Measurements from ENCODE around the gene CHCHD3. TPM values are rescaled to one million over a fixed set of nuclear protein-coding genes. Genes with fewer than 3 reads are reported as not detected.
"Not testable (repeated sequence)": the region's sequence is repeated elsewhere in the genome, so short reads cannot be mapped to it uniquely, and the experiment has no call there.

The CHCHD3 gene
- total and polyA plus RNA-seq, 9 of the 15 experiments (the other 6 are each of a cell fraction or from before 2014, with no cell fraction given), result 66.2 to 279 (median 204) TPM

DNA sequence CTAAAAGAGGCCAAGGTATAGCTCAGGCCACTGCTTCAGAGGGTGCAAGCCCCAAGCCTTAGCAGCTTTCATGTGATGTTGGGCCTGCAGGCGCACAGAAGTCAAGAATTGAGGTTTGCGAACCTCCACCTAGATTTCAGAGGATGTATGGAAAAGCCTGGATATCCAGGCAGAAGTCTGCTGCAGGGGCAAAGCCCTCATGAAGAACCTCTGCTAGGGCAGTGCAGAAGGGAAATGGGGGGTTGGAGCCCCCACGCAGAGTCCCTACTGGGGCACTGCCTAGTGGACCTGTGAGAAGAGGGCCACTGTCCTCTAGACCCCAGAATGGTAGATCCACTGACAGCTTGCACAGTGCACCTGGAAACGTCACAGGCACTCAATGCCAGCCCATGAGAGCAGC is 189.1 kb downstream of the CHCHD3 start:
- H3K4me2 ChIP-seq (ENCODE audit: insufficient read depth, low read length); in situ Hi-C loops (cut with MboI); H3K4me1 ChIP-seq (replicated peaks in 1 of 2; ENCODE audit: control insufficient read depth in 2 of 2, insufficient read depth in 2 of 2, low read length in 2 of 2); H3K9me1 ChIP-seq (ENCODE audit: control insufficient read depth, insufficient read depth, low read length); CTCF ChIA-PET (ENCODE audit: low intra/inter-chr PET ratio); H2AFZ ChIP-seq (ENCODE audit: low read depth, low read length); FAIRE-seq; BruUV-seq (replicated peaks); H3K27me3 ChIP-seq (ENCODE audit: control insufficient read depth in 2 of 2, insufficient read depth in 2 of 2, low read length in 2 of 2); ATAC-seq; H3K4me3 ChIP-seq; H3K9ac ChIP-seq (ENCODE audit: insufficient read depth in 1 of 2, low read depth in 2 of 2, low read length in 2 of 2); DNase-seq (ENCODE audit: extremely low read depth in 1 of 4, low spot score in 3 of 4); intact Hi-C loops (cut with micrococcal nuclease); H3K27ac ChIP-seq (ENCODE audit: extremely low read depth, low read depth, low read length); H3K79me2 ChIP-seq (ENCODE audit: control insufficient read depth, insufficient read depth, low read length); POLR2A ChIA-PET; H4K20me1 ChIP-seq (replicated peaks; ENCODE audit: control insufficient read depth, insufficient read depth, low read length): not testable (repeated sequence)
- 100% methylated on average over 4 of the region's 4 CpGs for WGBS (ENCODE audit: insufficient coverage, low coverage, missing lambda C conversion rate)
- Histone ChIP-seq H3K9me3 (replicated peaks; ENCODE audit: control insufficient read depth, insufficient read depth, low read depth, low read length) (peaks cover 12% of the 10 kb centered on the region), H3K36me3 (ENCODE audit: control insufficient read depth, insufficient read depth, low read length) (peaks cover 16% of the 10 kb centered on the region; the same call in 2 of the 3 replicates)
- TF ChIP-seq CBX5 (IDR thresholded peaks at IDR 0.05; ENCODE audit: borderline replicate concordance, low read depth), result 0 out of 2 replicates have a peak, but pooled peaks have one; percentile 74
- TF ChIP-seq, protein P1, sequence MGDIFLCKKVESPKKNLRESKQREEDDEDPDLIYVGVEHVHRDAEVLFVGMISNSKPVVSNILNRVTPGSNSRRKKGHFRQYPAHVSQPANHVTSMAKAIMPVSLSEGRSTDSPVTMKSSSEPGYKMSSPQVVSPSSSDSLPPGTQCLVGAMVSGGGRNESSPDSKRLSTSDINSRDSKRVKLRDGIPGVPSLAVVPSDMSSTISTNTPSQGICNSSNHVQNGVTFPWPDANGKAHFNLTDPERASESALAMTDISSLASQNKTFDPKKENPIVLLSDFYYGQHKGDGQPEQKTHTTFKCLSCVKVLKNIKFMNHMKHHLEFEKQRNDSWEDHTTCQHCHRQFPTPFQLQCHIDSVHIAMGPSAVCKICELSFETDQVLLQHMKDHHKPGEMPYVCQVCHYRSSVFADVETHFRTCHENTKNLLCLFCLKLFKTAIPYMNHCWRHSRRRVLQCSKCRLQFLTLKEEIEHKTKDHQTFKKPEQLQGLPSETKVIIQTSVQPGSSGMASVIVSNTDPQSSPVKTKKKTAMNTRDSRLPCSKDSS (IDR thresholded peaks at IDR 0.05; ENCODE audit: low read depth, partially characterized antibody), result peak; percentile 68
- TF ChIP-seq, protein P2, sequence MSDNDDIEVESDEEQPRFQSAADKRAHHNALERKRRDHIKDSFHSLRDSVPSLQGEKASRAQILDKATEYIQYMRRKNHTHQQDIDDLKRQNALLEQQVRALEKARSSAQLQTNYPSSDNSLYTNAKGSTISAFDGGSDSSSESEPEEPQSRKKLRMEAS (CRISPR knock-in tag; IDR thresholded peaks at IDR 0.05), result 0 out of 2 replicates have a peak, but pooled peaks have one; percentile 8

DNA sequence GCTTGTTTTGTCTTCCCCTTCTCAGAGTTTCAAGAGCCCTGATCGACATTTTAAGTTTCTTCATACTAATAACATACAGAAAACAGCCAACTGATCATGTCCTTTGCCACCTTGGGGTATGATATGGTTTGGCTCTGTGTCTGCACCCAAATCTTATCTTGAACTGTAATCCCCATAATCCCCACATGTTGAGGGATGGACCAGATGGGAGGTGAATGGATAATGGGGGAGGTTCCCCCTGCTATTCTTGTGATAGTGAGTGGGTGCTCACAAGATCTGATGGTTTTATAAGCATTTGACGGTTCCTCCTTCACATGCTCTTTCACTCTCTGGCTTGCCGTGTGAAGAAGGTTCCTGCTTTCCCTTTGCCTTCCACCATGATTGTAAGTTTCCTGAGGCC is 190.3 kb downstream of the CHCHD3 start:
- Histone ChIP-seq H3K4me1 (replicated peaks in 1 of 2; ENCODE audit: control insufficient read depth in 2 of 2, insufficient read depth in 2 of 2, low read length in 2 of 2) (peaks cover 0 to 2% of the 10 kb centered on the region in 2 experiments; a peak in 1 of 5 replicates), H3K9me1 (ENCODE audit: control insufficient read depth, insufficient read depth, low read length) (no peaks in the 10 kb centered on the region), H4K20me1 (replicated peaks; ENCODE audit: control insufficient read depth, insufficient read depth, low read length) (no peaks in the 10 kb centered on the region), H3K27me3 (ENCODE audit: control insufficient read depth in 2 of 2, insufficient read depth in 2 of 2, low read length in 2 of 2) (no peaks in the 10 kb centered on the region), H3K79me2 (ENCODE audit: control insufficient read depth, insufficient read depth, low read length) (no peaks in the 10 kb centered on the region), H3K4me3 (no peak overlapping the region), H3K36me3 (ENCODE audit: control insufficient read depth, insufficient read depth, low read length) (peaks cover 15% of the 10 kb centered on the region; the same call in 2 of the 3 replicates), H2AFZ (ENCODE audit: low read depth, low read length) (no peak overlapping the region), H3K27ac (ENCODE audit: extremely low read depth, low read depth, low read length) (no peak overlapping the region), H3K4me2 (ENCODE audit: insufficient read depth, low read length) (no peak overlapping the region), H3K9ac (ENCODE audit: insufficient read depth in 1 of 2, low read depth in 2 of 2, low read length in 2 of 2) (no peak overlapping the region), H3K9me3 (replicated peaks; ENCODE audit: control insufficient read depth, insufficient read depth, low read depth, low read length) (peaks cover 12% of the 10 kb centered on the region)
- no peak for FAIRE-seq
- BruUV-seq (replicated peaks), result no TSS peak
- TF ChIP-seq TAL1 (IDR thresholded peaks at IDR 0.05) (peak; percentile 51), CBFA2T2 (conservative IDR thresholded peaks at IDR 0.05) (peak; percentile 50), TEAD4 (IDR thresholded peaks at IDR 0.05; ENCODE audit: low read length) (0 out of 2 replicates have a peak, but pooled peaks have one; percentile 26), TEAD4 (CRISPR knock-in tag; IDR thresholded peaks at IDR 0.05; ENCODE audit: borderline replicate concordance) (no peak), TCF3 (CRISPR knock-in tag; IDR thresholded peaks at IDR 0.05) (peak; percentile 76), MYC (IDR thresholded peaks at IDR 0.05; ENCODE audit: low read depth, low read length) (no peak), MYC (CRISPR knock-in tag; IDR thresholded peaks at IDR 0.05; ENCODE audit: borderline replicate concordance, low read depth) (no peak), ARID1B (IDR thresholded peaks at IDR 0.05) (peak; percentile 40; the same call in 1 of the 2 replicates), MEIS2 (IDR thresholded peaks at IDR 0.05; ENCODE audit: partially characterized antibody) (peak; percentile 22), CBFA2T3 (IDR thresholded peaks at IDR 0.05) (peak; percentile 75), CCNT2 (IDR thresholded peaks at IDR 0.05; ENCODE audit: borderline replicate concordance, extremely low read depth, insufficient read length, low read depth, low read length) (no peak)
- ATAC-seq, result peak; percentile 39; the same call in 1 of the 3 replicates
- ChIA-PET POLR2A (no interaction called here), CTCF (ENCODE audit: low intra/inter-chr PET ratio) (no interaction called here)
- WGBS (ENCODE audit: insufficient coverage, low coverage, missing lambda C conversion rate), result 34% methylated on average over 3 of the region's 3 CpGs
- DNase-seq (ENCODE audit: extremely low read depth in 1 of 4, low spot score in 3 of 4), result peak in 1 of 4 experiments; percentile 23
- in situ Hi-C loops (cut with MboI), result no loop called here
- intact Hi-C loops (cut with micrococcal nuclease), result no loop called here

Data from K562 (cell line).